SK-N-SH treated with all-trans-retinoic acid at 6 μM for 48 hours (cell line): ENCODE measurements around the gene SRGAP1.
A peak's percentile ranks its signal among the peaks of the same experiment; 100 is the strongest.

Experiments used
- ATAC-seq: fragments of 200-7000 bp; cut with Tn5 transposase; 3 replicates; pipeline ENCODE4 v1.9.1; 2020; ENCODE audit warnings: mild to moderate bottlenecking, moderate library complexity
- ARNTL ChIP-seq: fragments of 450-650 bp; formaldehyde crosslinking; IDR thresholded peaks from 2 replicates; pipeline ENCODE4 v1.5.0; 2020; ENCODE audit warnings: low read depth, mild to moderate bottlenecking, moderate library complexity, borderline replicate concordance
- ESRRG ChIP-seq: fragments of 250-450 bp; sonication (Bioruptor Pico); IDR thresholded peaks from 2 replicates; pipeline ENCODE4 v1.6.1; 2021; ENCODE audit warnings: mild to moderate bottlenecking
- GLIS3 ChIP-seq: fragments of 250-450 bp; sonication (Bioruptor Pico); IDR thresholded peaks from 2 replicates; pipeline ENCODE4 v1.5.0; 2020; ENCODE audit warnings: mild to moderate bottlenecking, moderate library complexity
- ISL1 ChIP-seq: fragments of 250-450 bp; sonication (Bioruptor Pico); IDR thresholded peaks from 2 replicates; pipeline ENCODE4 v2.1.2; 2022; ENCODE audit warnings: mild to moderate bottlenecking, moderate library complexity
- OSR1 ChIP-seq: fragments of 250-450 bp; sonication (Bioruptor Pico); IDR thresholded peaks from 2 replicates; pipeline ENCODE4 v1.8.0; 2022; ENCODE audit warnings: moderate library complexity, mild to moderate bottlenecking, inconsistent platforms
- PPARA ChIP-seq: fragments of 250-450 bp; sonication (Bioruptor Pico); IDR thresholded peaks from 2 replicates; pipeline ENCODE4 v1.5.0; 2020; ENCODE audit warnings: mild to moderate bottlenecking, borderline replicate concordance
- RARB ChIP-seq: fragments of 250-450 bp; sonication (Bioruptor Pico); IDR thresholded peaks from 2 replicates; pipeline ENCODE4 v1.8.0; 2021; ENCODE audit warnings: mild to moderate bottlenecking, moderate library complexity
- SNAI2 ChIP-seq: fragments of 250-450 bp; sonication (Bioruptor Pico); IDR thresholded peaks from 2 replicates; pipeline ENCODE4 v1.5.0; 2020; ENCODE audit warnings: mild to moderate bottlenecking, moderate library complexity
- TCF4 ChIP-seq: fragments of 250-450 bp; sonication (Bioruptor Pico); IDR thresholded peaks from 2 replicates; pipeline ENCODE4 v1.8.0; 2021; ENCODE audit warnings: mild to moderate bottlenecking, moderate library complexity, borderline replicate concordance
- TOX ChIP-seq: fragments of 250-450 bp; sonication (Bioruptor Pico); IDR thresholded peaks from 2 replicates; pipeline ENCODE4 v1.8.0; 2021; ENCODE audit warnings: mild to moderate bottlenecking, moderate library complexity, borderline replicate concordance
- ZC3H10 ChIP-seq: fragments of 250-450 bp; sonication (Bioruptor Pico); IDR thresholded peaks from 2 replicates; pipeline ENCODE4 v1.5.1; 2021; ENCODE audit warnings: mild to moderate bottlenecking, moderate library complexity
- ZFP3 ChIP-seq: fragments of 250-450 bp; sonication (Bioruptor Pico); IDR thresholded peaks from 2 replicates; pipeline ENCODE4 v1.5.0; 2020; ENCODE audit warnings: mild to moderate bottlenecking, moderate library complexity
- ZNF565 ChIP-seq: fragments of 450-650 bp; formaldehyde crosslinking; conservative IDR thresholded peaks from 2 replicates; pipeline ENCODE4 v1.5.0; 2020; ENCODE audit warnings: low read depth, mild to moderate bottlenecking, moderate library complexity
- ZNF8 ChIP-seq: fragments of 450-650 bp; formaldehyde crosslinking; IDR thresholded peaks from 2 replicates; pipeline ENCODE4 v1.5.0; 2020; ENCODE audit warnings: mild to moderate bottlenecking, moderate library complexity
- TF ChIP-seq, protein P1 (sequence below): fragments of 250-450 bp; sonication (Bioruptor Pico); IDR thresholded peaks from 2 replicates; pipeline ENCODE4 v1.5.1; 2020; ENCODE audit warnings: low read depth, mild to moderate bottlenecking, moderate library complexity
- TF ChIP-seq, protein P2 (sequence below): fragments of 250-450 bp; sonication (Bioruptor Pico); IDR thresholded peaks from 2 replicates; pipeline ENCODE4 v1.5.0; 2020; ENCODE audit warnings: mild to moderate bottlenecking, moderate library complexity
- TF ChIP-seq, protein P3 (sequence below): fragments of 250-450 bp; sonication (Bioruptor Pico); IDR thresholded peaks from 2 replicates; pipeline ENCODE4 v1.8.0; 2020; ENCODE audit warnings: mild to moderate bottlenecking, moderate library complexity, borderline replicate concordance
- TF ChIP-seq, protein P4 (sequence below): fragments of 250-450 bp; sonication (Bioruptor Pico); IDR thresholded peaks from 2 replicates; pipeline ENCODE4 v1.5.1; 2021; ENCODE audit warnings: mild to moderate bottlenecking, moderate library complexity
- TF ChIP-seq, protein P5 (sequence below): fragments of 250-450 bp; sonication (Bioruptor Pico); IDR thresholded peaks from 2 replicates; pipeline ENCODE4 v1.8.0; 2021; ENCODE audit warnings: low read depth, mild to moderate bottlenecking, moderate library complexity, borderline replicate concordance

Gene SRGAP1

DNA sequence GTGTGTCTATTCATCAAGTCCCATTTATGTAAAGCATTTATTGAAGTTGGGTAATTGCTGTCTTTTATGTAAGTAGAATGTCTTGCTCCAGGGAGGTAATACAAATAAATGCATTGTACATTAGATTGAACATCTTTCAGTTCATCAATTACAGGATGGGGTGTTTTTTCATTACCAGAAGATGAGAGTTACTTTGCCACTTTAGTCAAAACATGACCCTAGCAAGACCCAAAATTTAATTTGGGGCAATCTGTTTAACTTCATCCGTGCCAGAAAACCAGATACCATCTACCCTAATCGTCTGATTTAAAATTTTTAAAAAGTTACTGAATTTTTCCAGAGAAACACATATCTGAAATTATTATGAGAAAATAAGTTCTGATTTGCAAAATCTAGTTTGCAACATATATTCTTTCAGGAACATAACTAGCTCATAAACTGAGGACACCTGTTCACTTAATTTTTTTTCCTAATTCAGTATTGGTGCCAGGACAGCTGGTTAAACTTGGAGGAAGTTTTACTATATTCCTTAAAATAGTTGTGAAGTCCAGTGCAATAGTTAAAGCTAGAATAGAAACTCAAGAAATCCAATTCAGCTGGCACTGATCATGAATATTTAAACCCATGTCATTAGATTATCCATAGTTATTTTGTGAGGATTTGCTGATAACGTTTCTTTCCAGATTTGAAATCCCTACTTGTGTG, 114.5 kb downstream of the SRGAP1 start:
- TF ChIP-seq ESRRG, result peak; percentile 56; the same call in 1 of the 2 replicates
- no peak for TF ChIP-seq ZFP3 (CRISPR knock-in tag)
- TF ChIP-seq ISL1 (CRISPR knock-in tag), result peak; percentile 90
- TF ChIP-seq, protein P1, sequence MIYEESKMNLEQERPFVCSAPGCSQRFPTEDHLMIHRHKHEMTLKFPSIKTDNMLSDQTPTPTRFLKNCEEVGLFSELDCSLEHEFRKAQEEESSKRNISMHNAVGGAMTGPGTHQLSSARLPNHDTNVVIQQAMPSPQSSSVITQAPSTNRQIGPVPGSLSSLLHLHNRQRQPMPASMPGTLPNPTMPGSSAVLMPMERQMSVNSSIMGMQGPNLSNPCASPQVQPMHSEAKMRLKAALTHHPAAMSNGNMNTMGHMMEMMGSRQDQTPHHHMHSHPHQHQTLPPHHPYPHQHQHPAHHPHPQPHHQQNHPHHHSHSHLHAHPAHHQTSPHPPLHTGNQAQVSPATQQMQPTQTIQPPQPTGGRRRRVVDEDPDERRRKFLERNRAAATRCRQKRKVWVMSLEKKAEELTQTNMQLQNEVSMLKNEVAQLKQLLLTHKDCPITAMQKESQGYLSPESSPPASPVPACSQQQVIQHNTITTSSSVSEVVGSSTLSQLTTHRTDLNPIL (CRISPR knock-in tag), result no peak
- TF ChIP-seq, protein P2, sequence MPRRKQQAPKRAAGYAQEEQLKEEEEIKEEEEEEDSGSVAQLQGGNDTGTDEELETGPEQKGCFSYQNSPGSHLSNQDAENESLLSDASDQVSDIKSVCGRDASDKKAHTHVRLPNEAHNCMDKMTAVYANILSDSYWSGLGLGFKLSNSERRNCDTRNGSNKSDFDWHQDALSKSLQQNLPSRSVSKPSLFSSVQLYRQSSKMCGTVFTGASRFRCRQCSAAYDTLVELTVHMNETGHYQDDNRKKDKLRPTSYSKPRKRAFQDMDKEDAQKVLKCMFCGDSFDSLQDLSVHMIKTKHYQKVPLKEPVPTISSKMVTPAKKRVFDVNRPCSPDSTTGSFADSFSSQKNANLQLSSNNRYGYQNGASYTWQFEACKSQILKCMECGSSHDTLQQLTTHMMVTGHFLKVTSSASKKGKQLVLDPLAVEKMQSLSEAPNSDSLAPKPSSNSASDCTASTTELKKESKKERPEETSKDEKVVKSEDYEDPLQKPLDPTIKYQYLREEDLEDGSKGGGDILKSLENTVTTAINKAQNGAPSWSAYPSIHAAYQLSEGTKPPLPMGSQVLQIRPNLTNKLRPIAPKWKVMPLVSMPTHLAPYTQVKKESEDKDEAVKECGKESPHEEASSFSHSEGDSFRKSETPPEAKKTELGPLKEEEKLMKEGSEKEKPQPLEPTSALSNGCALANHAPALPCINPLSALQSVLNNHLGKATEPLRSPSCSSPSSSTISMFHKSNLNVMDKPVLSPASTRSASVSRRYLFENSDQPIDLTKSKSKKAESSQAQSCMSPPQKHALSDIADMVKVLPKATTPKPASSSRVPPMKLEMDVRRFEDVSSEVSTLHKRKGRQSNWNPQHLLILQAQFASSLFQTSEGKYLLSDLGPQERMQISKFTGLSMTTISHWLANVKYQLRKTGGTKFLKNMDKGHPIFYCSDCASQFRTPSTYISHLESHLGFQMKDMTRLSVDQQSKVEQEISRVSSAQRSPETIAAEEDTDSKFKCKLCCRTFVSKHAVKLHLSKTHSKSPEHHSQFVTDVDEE (CRISPR knock-in tag), result peak; percentile 85
- TF ChIP-seq, protein P3, sequence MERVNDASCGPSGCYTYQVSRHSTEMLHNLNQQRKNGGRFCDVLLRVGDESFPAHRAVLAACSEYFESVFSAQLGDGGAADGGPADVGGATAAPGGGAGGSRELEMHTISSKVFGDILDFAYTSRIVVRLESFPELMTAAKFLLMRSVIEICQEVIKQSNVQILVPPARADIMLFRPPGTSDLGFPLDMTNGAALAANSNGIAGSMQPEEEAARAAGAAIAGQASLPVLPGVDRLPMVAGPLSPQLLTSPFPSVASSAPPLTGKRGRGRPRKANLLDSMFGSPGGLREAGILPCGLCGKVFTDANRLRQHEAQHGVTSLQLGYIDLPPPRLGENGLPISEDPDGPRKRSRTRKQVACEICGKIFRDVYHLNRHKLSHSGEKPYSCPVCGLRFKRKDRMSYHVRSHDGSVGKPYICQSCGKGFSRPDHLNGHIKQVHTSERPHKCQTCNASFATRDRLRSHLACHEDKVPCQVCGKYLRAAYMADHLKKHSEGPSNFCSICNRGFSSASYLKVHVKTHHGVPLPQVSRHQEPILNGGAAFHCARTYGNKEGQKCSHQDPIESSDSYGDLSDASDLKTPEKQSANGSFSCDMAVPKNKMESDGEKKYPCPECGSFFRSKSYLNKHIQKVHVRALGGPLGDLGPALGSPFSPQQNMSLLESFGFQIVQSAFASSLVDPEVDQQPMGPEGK (CRISPR knock-in tag), result no peak
- TF ChIP-seq TCF4 (CRISPR knock-in tag), result peak; percentile 93
- TF ChIP-seq OSR1 (CRISPR knock-in tag), result no peak
- TF ChIP-seq, protein P4, sequence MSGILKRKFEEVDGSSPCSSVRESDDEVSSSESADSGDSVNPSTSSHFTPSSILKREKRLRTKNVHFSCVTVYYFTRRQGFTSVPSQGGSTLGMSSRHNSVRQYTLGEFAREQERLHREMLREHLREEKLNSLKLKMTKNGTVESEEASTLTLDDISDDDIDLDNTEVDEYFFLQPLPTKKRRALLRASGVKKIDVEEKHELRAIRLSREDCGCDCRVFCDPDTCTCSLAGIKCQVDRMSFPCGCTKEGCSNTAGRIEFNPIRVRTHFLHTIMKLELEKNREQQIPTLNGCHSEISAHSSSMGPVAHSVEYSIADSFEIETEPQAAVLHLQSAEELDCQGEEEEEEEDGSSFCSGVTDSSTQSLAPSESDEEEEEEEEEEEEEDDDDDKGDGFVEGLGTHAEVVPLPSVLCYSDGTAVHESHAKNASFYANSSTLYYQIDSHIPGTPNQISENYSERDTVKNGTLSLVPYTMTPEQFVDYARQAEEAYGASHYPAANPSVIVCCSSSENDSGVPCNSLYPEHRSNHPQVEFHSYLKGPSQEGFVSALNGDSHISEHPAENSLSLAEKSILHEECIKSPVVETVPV (CRISPR knock-in tag), result peak; percentile 65; the same call in 1 of the 2 replicates
- TF ChIP-seq ZNF8 (CRISPR knock-in tag), result no peak
- no peak; the same call in 2 of the 3 replicates for ATAC-seq

DNA sequence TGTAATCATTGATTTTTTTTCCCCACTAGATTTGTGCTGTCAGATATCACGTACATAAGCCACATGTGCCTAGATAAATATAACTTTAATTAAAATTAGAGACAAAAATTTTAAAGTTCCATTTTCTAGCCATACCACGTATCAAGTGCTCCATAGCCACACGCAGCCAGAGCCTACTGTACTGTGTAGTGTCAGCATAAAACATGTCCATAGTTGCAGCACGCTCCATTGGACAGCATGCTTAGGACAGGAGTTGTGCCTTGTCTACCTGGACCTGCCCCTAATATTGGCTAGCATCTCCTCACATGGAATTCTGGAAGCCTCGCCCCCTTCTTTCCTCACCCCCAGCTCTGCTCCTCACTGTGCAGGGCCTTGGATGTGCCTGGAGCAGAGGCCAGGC, 116.5 kb downstream of the SRGAP1 start:
- ATAC-seq, result no peak
- no peak for TF ChIP-seq SNAI2 (CRISPR knock-in tag)
- TF ChIP-seq RARB, result no peak
- TF ChIP-seq ARNTL (CRISPR knock-in tag), result no peak

DNA sequence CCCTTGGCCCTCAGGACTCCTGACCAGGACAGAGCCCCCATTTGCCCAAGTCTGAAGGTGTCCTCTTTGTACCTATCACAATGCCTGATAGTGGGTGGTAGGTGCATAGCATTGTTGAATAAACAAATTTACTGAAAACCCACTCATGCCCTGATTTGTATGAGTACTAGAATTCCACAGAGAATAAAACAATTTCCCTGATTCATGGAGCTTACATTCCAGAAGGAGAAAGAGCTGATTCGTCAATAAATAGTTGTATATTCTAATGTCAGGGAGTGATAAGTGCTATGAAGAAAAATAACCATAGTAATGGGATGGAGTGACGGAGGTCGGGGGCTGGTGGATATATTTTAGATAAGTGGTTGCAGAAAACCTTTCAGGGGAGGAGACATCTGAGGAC, 117.0 kb downstream of the SRGAP1 start:
- no peak for ATAC-seq
- TF ChIP-seq, protein P2 (CRISPR knock-in tag), result no peak
- TF ChIP-seq PPARA (CRISPR knock-in tag), result no peak
- no peak for TF ChIP-seq GLIS3
- TF ChIP-seq, protein P5, sequence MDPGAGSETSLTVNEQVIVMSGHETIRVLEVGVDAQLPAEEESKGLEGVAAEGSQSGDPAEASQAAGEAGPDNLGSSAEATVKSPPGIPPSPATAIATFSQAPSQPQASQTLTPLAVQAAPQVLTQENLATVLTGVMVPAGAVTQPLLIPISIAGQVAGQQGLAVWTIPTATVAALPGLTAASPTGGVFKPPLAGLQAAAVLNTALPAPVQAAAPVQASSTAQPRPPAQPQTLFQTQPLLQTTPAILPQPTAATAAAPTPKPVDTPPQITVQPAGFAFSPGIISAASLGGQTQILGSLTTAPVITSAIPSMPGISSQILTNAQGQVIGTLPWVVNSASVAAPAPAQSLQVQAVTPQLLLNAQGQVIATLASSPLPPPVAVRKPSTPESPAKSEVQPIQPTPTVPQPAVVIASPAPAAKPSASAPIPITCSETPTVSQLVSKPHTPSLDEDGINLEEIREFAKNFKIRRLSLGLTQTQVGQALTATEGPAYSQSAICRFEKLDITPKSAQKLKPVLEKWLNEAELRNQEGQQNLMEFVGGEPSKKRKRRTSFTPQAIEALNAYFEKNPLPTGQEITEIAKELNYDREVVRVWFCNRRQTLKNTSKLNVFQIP (CRISPR knock-in tag), result no peak
- no peak for TF ChIP-seq SNAI2 (CRISPR knock-in tag)
- no peak for TF ChIP-seq ZFP3 (CRISPR knock-in tag)
- TF ChIP-seq ESRRG, result no peak
- TF ChIP-seq TCF4 (CRISPR knock-in tag), result no peak
- no peak for TF ChIP-seq ZC3H10 (CRISPR knock-in tag)
- TF ChIP-seq ZNF565 (CRISPR knock-in tag), result no peak
- TF ChIP-seq TOX (CRISPR knock-in tag), result no peak
- TF ChIP-seq, protein P3 (CRISPR knock-in tag), result no peak
- TF ChIP-seq, protein P4 (CRISPR knock-in tag), result no peak
